Measurements from ENCODE around the gene TNS1.

The TNS1 gene

GRCh38 chr2:217951521-217952247 is 51.1 kb downstream of the TNS1 start:
- no peak for TF ChIP-seq CTCF (IDR thresholded peaks at IDR 0.05; ENCODE audit: extremely low read depth, missing control alignments)

DNA sequence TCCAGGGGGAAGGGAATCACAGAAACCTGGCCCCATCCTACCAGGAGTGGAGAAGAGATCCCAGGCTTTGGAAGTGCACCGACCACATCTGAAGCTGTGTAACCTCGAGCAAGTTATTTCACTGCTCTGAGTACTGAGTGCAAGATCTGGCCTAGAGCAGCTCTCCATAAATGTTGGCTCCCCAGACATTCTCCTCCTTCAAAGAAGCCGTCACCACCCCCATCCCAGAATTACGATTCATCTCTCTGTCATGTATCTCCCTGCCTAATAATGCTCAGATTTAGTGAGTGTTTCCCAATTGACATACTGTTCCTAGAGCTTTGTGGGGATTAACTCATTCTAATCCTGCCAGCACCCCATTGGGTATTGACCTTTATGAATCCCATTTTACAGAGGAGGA is 51.7 kb downstream of the TNS1 start:
- DNase-seq (ENCODE audit: low spot score) = no peak
- TF ChIP-seq CTCF (IDR thresholded peaks at IDR 0.05; ENCODE audit: extremely low read depth, missing control alignments) = no peak

More at GRCh38 chr2:217951521-217952247, 51.1 kb downstream of the TNS1 start:
- DNase-seq (ENCODE audit: low spot score) = no peak

DNA sequence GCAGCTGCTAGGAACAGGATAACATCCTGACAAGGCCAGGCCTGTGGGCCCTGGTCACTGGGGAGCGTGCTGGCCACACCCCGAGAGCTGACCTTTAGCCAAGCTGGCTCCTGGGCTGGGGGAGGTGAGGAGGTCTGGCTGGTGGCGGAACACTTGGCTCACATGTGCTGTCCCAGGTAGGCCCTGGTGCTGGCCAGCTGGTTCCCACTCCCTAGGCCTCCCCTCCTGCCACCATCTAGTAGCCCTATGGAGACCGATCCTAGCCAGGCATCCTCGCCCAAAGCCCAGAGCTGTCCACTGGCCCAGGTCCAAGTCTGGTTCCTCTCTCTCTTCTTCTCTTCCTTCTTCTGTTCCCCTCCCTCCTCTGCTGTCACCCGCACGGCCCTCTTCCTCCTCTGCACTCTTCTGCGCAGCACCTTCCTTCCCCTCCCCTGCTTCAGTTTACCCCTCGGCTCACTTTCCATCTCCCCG is 52.4 kb downstream of the TNS1 start:
- DNase-seq (ENCODE audit: low spot score) = no peak
- TF ChIP-seq CTCF (IDR thresholded peaks at IDR 0.05; ENCODE audit: extremely low read depth, missing control alignments) = no peak

DNA sequence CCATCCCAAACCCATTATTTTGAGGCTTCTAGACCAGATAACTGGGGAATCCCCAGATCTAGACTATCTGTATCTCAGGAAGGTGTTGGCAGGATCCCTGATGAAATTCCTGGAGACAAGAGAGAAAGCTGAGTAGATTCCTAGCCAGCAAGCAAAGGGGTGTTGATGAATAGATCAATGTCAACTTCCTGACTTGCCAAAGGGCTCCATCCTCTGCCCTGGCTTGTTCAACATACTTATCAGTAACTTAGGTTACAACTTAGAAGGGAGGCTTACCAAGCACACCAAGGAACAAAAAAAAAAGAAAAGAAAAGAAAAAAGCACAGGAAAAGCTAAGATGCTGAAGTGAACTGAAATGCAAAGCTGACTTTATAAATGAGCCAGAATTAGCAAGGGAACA is 53.3 kb downstream of the TNS1 start:
- TF ChIP-seq CTCF (IDR thresholded peaks at IDR 0.05; ENCODE audit: extremely low read depth, missing control alignments) = no peak
- DNase-seq (ENCODE audit: low spot score) = no peak

DNA sequence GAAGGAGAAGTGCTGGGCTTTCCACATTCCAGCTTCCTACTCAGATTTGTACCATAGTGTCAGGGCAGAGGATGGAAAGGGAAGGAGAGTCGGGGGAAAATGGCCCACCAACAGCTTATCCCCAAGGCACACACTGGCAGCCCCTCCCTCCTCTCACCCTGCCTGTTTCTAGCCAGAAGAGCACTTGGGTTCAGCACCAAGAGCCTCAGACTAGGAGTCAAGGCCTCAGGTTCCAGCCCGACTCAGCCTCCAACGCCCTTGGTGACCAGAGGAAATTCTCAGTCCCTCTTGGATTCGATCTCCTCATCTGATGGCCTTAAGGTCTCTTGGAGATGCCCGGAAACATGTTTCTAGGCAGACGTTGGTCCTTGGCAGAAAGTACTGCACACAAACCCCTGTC is 53.9 kb downstream of the TNS1 start:
- TF ChIP-seq CTCF (IDR thresholded peaks at IDR 0.05; ENCODE audit: extremely low read depth, missing control alignments) = no peak

DNA sequence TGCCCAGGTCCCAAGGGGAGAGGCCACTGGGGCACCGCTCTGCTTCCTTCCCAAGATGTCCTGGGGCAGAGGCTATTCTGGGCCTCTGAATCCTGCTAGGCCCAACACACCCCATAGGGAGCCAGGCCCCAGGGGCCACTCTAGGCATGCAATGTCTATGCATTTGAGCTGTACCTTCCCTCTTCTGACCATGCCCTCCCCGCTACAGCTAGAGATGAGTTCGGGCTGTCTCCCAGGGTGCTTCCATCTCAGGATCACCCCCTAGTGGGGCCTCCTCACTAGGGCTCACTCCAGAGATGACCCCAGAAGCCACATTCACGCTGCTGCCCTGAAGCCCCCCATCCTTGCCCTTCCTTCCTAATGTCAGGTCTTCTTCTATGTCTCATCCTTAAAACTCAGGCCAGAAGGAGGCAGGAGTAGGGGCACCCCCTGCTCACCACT is 54.4 kb downstream of the TNS1 start:
- no peak for DNase-seq (ENCODE audit: low spot score)
- TF ChIP-seq CTCF (IDR thresholded peaks at IDR 0.05; ENCODE audit: extremely low read depth, missing control alignments) = no peak

More for the DNA sequence above, 53.9 kb downstream of the TNS1 start:
- no peak for DNase-seq (ENCODE audit: low spot score)

GRCh38 chr2:217947383-217948350 is 55.1 kb downstream of the TNS1 start:
- no peak for TF ChIP-seq CTCF (IDR thresholded peaks at IDR 0.05; ENCODE audit: extremely low read depth, missing control alignments)
- DNase-seq (ENCODE audit: low spot score) = no peak
